ENCODE measurements around the gene BAIAP2L2.
A peak's percentile ranks its signal among the peaks of the same experiment; 100 is the strongest.

The BAIAP2L2 gene

GRCh38 chr22:38051900-38052862 lies 58.3 kb downstream of the BAIAP2L2 start:
- H3K27me3 ChIP-seq (replicated peaks; ENCODE audit: control insufficient read depth, insufficient read depth, low read length) = 0 out of 2 replicates have a peak, but pooled peaks cover 1% of the 10 kb centered on the region
- H3K4me3 ChIP-seq (replicated peaks; ENCODE audit: low read depth, low read length) = no peak overlapping the region
- peak; percentile 96 for TF ChIP-seq CTCF (IDR thresholded peaks at IDR 0.05; ENCODE audit: insufficient read depth, low read length, poor library complexity, severe bottlenecking)
- H3K36me3 ChIP-seq (ENCODE audit: control insufficient read depth, insufficient read depth, low read length) = no peaks in the 10 kb centered on the region
- peak; percentile 71 for DNase-seq (ENCODE audit: extremely low read depth, insufficient read length)

DNA sequence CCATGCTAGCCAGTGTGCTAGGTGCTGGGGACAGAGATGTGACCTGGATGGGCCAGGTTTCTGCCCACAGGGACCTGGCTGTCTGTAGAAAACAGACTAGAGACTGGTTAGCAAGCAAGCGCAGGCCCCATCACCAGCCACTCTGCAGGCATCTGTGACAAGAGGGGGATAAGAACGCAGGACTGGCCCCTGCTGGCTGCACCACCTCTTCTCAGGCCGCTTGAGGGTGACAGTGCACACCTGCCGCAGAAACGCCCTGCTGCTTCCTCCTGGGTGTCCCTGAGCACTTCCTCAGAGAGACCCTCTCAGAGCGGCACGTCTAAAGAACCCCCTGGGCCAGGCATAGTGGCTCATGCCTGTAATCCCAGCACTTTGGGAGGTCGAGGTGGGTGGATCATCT lies 59.2 kb downstream of the BAIAP2L2 start:
- Histone ChIP-seq H3K4me3 (replicated peaks; ENCODE audit: low read depth, low read length) (no peak overlapping the region), H3K27me3 (replicated peaks; ENCODE audit: control insufficient read depth, insufficient read depth, low read length) (0 out of 2 replicates have a peak, but pooled peaks cover 1% of the 10 kb centered on the region), H3K36me3 (ENCODE audit: control insufficient read depth, insufficient read depth, low read length) (no peaks in the 10 kb centered on the region)
- TF ChIP-seq CTCF (IDR thresholded peaks at IDR 0.05; ENCODE audit: insufficient read depth, low read length, poor library complexity, severe bottlenecking) = peak; percentile 9
- DNase-seq (ENCODE audit: extremely low read depth, insufficient read length) = no peak

DNA sequence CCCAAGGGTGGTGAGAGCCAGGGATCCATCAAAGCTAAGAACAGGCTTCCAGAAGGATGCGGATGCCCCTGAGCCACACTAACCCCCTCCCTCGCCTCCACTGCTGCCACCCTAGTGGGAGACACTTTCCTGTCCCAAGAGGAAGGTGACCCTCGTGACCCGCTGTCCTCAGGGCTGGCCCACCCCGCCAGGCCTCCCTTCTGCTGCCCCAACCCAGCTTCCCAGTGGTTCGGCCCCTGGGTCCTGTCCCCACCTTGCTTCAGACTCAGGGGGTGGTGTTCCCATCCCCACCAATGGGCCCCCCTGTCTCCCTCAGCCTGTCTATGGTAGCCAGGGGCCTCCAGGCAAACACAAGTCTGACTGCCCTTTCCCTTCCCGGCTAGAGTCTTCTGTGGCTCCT lies 59.8 kb downstream of the BAIAP2L2 start:
- Histone ChIP-seq H3K4me3 (replicated peaks; ENCODE audit: low read depth, low read length) (no peak overlapping the region), H3K36me3 (ENCODE audit: control insufficient read depth, insufficient read depth, low read length) (no peaks in the 10 kb centered on the region), H3K27me3 (replicated peaks; ENCODE audit: control insufficient read depth, insufficient read depth, low read length) (0 out of 2 replicates have a peak, but pooled peaks cover 1% of the 10 kb centered on the region)
- no peak for DNase-seq (ENCODE audit: extremely low read depth, insufficient read length)
- TF ChIP-seq CTCF (IDR thresholded peaks at IDR 0.05; ENCODE audit: insufficient read depth, low read length, poor library complexity, severe bottlenecking) = no peak

DNA sequence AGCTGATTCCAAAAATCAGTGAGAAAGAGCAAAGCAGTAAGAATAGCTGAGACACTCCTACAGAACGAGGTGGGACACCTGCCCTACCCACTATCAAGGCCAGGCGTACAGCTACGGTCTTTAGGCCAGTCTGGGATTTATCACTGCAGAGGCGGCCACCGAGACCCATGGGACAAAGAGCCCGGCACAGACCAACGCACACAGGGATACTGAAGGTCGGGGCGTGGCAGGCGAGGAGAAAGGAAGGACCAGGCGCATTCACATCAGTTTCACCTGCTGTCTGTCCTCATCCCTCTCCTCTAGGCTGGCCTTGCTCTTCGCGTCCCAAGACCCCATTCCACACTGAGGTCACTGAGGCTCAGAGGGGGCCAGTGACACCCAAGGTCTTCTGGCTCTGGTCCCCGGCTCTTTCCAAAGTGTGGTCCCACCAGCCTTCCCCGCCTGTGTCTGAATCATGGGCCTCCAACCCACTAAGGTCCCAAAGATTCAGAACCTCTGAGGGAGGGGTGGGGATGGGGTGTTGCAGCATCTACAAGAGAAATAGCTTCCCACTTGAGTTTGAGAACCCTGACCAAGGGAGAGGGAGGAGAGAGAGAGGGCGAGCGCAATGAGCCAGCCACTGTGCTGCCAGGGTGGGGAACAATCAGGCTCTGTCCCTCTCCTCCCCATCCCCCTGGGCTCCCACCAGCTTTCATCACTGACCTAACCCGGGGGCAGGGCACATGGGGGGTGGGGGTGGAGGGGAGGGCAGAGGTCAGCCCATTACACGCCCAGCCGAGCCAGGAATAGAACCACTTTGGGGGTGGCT lies 60.5 kb downstream of the BAIAP2L2 start:
- Histone ChIP-seq H3K36me3 (ENCODE audit: control insufficient read depth, insufficient read depth, low read length) (no peaks in the 10 kb centered on the region), H3K4me3 (replicated peaks; ENCODE audit: low read depth, low read length) (no peak overlapping the region), H3K27me3 (replicated peaks; ENCODE audit: control insufficient read depth, insufficient read depth, low read length) (0 out of 2 replicates have a peak, but pooled peaks cover 1% of the 10 kb centered on the region)
- TF ChIP-seq CTCF (IDR thresholded peaks at IDR 0.05; ENCODE audit: insufficient read depth, low read length, poor library complexity, severe bottlenecking) = no peak
- no peak for DNase-seq (ENCODE audit: extremely low read depth, insufficient read length)

GRCh38 chr22:38046070-38046748 lies 64.3 kb downstream of the BAIAP2L2 start:
- no peak for TF ChIP-seq CTCF (IDR thresholded peaks at IDR 0.05; ENCODE audit: insufficient read depth, low read length, poor library complexity, severe bottlenecking)
- H3K4me3 ChIP-seq (replicated peaks; ENCODE audit: low read depth, low read length) = no peak overlapping the region
- 0 out of 2 replicates have a peak, but pooled peaks cover 1% of the 10 kb centered on the region for H3K27me3 ChIP-seq (replicated peaks; ENCODE audit: control insufficient read depth, insufficient read depth, low read length)
- no peak for DNase-seq (ENCODE audit: extremely low read depth, insufficient read length)
- H3K36me3 ChIP-seq (ENCODE audit: control insufficient read depth, insufficient read depth, low read length) = no peaks in the 10 kb centered on the region
